Measurements from ENCODE around the gene PPIL4.

The PPIL4 gene

DNA sequence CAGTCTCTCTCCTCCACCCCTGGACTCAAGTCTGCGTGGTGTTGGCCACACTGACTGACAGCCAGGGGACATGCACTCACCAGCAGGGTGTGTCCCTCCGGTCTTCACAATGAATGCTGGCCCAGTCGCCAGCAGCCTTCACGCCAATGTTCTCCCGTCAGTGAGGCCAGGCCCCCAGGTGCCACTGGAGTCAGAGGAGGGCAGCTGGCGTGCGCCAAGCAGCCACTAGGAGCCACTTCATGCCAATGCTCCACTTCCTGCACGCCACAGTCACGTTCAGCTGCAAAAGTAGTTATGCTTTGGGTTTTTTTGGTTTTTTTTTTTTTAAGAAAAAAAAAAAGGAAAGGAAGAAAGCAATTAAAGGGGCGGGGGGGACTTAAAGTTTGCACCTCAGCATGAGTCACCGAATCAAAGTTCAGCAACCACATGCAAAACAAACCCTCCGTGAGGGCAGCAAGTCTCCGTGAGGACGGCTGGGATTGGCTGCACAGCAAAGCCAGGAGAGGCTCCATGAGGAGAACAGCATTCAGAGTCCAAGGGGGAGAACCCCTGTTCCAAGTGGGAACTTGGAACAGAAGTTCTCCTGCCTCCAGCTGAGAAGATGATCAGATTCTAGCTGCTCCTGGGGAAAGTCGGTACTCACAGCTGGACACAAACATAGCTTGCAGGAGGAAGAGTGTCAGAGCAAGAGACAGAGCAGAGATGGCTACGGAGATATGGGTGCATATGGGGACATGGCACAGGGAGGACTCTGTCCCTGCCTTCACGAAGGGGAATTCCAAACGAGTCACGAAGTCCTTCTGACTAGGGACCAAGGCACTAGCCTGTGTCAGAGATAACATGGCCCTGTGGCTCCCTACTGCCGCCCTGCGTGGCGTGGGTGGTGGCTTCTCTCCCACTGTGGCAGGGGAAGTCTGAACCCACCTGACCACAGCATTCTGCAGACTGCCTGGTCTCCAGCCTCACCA is 60.8 kb downstream of the PPIL4 start, which contains the start of gene ZC3H12D:
Gene ZC3H12D, minus strand, starts transcription at position 282 of the 968 bp plus-strand sequence. CDS start 10,471 bp downstream, outside the sequence.
- H3K27ac ChIP-seq = no peak within 1 kb of the TSS
- DNase-seq (ENCODE audit: low read depth, low spot score) = no peak

DNA sequence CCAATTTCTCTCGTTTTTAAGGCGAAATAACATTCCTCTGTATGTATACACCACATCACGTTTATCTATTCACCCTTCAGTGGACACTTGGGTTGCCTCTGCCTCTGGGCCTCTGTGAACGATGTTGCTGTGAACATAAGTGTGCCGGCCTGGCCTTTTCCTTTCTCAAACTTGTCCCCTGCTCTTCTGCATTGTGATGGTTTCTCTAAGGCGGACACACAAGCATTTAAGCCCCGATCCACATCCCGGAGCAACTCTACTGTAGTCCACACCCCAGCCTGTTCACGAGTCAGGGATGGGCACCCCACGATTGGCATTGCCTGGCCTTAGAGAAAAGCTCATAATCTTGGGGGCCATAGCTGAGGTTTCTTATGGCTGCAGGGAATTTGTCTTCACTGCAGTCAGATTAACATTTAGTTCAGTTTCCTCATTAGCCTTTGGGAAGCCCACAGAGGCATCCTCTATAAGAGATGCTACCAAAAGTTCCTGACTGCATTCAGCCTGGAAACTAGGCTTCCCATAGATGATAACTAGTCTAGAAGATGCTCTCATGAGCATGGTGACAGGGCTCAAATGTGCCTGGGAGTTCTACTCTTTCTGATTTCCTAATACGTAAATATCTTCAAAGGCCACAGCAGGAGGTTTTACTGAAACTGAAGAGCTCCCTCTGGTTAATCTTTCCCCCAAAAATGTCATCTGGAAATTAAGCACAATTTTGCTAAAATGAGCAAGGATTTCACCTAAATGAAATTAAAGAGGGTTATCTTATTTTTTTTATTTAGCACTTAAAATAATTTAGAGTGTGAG is 61.8 kb downstream of the PPIL4 start:
- H3K27ac ChIP-seq = no peak overlapping the region
- no peak for DNase-seq (ENCODE audit: low read depth, low spot score)

DNA sequence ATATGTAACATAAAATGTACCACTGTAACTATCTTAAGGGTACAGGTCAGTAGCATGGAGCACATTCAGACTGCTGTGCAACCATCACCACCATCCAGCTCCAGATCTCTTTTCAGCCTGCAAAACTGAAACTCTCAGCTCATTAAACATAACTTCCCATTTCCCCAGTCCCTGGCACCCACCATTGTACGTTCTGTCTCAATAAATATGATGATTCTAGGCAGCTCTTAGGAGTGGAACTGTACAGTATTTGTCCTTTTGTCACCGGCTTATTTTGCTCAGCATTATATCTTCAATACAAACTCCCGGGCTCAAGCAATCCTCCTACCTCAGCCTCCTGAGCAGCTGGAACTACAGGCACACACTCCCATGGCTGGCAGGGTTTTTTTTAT is 62.5 kb downstream of the PPIL4 start:
- no peak for DNase-seq (ENCODE audit: low read depth, low spot score)
- H3K27ac ChIP-seq = no peak overlapping the region

DNA sequence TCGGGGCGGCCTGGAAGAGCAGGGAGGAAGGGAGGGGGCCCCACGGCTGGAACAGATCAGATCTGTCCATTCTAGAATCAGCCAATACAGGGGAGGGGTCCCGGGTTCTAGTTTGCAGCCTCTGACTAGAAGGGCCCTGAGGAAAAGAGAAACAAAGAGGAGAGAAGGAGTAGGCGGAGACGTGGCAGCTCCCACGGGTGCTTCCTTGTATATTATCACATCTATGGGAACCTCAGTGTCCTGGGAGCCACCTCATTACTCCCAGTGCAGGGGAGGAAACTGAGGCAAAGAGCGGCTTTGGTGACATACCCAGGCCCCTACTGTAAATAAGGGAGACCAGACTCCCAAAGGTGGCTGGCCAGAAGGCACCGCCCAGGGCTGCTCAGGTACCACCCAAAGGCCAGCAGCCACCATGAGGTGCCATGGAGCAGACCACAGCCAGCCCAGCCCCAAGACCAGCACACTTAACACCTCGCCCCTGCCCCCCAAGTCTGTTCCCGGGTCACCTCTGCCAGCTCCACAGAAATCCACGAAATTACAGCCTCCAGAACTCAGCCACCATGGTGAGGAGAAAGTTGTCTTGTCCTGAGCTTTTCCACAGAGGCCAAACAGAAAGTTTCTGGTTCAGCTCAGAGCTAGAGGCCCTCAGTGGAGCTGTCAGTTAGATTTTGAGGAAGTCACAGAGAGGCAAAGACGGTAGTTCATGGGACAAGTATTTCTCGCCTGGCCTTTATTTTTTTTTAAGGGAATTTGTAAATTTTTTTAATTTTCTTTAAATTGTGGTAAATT is 63.1 kb downstream of the PPIL4 start:
- DNase-seq (ENCODE audit: low read depth, low spot score) = no peak
- no peak overlapping the region for H3K27ac ChIP-seq

DNA sequence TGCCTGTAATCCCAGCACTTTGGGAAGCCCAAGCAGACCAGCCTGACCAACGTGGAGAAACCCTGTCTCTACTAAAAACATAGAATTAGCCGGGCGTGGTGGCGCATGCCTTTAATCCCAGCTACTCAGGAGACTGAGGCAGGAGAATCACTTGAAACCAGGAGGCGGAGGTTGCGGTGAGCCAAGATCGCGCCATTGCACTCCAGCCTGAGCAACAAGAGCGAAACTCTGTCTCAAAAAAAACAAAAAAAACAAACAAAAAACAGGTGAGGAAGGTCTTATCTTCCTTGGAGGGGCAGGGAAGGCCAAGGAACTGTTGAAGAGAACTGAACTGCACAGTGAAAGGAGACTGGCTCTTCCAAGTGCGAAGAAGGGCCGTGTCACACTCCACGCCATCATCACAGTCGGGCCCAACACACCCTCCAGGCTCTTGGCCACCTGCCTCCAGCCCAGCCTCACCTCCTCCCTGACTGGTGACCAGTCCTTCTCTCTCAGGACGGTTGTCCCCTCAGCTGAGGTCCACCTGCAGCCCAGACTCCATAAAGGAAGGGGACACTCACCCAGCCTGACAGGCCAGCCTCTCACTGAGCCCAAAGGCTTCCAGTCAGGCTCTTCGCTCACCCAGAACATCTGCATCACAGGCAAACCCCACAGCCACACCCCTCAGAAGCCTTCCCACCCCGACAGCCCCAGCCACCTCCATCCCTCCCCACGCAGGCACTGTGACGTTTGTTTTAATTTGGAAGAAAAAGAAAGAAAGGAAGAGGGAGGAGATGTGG is 65.2 kb downstream of the PPIL4 start:
- no peak overlapping the region for H3K27ac ChIP-seq

DNA sequence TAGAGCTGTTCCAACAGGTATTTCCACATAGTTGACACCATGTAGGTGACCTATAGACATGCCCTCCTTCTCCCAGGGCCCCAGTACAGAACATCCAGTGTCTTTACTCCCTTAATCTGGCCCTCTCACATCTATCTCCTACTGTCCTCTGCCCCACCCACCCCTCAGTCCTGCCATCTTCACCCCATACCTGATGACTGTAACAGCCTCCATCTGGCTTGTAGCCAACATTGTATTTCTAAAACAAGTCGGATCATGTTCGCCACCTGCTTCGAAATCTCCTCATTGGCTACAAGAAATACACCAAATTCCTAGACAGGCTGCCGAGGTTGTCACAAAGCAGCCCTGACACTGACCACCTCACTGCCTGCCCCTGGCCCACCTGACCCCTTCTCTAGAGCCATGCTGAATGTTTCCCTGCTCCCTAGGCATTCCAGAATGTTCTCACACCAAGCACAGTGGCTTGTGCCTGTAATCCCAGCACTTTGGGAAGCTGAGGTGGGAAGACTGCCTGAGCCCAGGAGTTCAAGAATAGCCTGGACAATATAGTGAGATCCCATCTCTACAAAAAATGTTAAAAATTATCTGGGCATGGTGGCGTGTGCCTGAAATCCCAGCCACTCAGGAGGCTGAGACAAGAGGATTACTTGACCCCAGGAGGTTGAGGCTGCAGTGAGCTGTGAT is 67.1 kb downstream of the PPIL4 start:
- no peak overlapping the region for H3K27ac ChIP-seq
- no peak for DNase-seq (ENCODE audit: low read depth, low spot score)

More for the DNA sequence above, 65.2 kb downstream of the PPIL4 start:
- no peak for DNase-seq (ENCODE audit: low read depth, low spot score)

DNA sequence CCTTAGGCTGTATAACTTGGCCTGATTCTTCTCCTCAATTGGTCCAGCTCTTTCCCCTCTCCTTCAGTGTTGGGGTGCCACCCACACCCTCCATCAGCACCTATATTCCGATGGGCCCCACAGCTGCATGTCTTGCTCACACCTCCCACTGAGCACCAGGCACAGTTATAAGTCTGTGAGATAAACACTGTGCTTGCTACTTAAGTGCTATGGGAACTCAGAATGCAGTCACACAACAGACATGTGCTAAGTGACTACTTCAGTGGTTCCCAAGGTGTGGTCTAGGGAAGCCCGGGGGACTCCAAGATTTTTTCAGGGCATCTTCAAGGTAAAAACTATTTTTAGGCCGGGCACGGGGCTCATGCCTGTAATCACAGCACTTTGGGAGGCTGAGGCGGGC is 68.3 kb downstream of the PPIL4 start:
- no peak overlapping the region for H3K27ac ChIP-seq
- DNase-seq (ENCODE audit: low read depth, low spot score) = no peak

DNA sequence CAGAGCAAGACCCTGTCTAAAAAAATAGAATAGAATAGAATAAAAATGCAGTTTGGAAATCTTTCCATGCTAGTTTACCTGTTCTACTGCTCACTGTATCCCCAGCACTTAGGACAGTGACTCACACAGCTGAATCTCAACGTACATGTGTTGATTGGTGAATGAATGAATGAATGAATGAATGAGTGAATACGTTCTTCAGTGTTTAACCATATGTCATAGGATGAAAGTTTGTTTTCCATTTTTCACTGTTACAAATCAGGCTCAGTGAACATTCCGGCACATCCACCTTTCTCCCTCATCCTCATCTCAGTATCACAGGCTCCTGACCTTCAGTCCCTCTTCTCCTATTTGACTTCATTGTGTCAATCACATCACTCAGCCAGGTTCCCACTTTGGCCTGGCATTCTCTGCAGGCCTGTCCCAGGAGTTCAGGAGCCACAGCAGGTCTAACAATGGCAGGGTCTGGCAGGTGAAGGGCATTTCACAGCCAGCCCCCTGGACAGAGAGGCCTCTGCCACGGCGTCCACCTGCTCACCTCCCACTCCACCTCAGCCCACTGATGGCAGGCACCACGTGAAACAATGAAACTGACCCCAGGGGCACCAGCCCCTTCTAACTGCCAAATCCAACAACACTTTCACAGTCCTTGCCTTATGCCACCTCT is 68.9 kb downstream of the PPIL4 start:
- no peak for DNase-seq (ENCODE audit: low read depth, low spot score)
- no peak overlapping the region for H3K27ac ChIP-seq

DNA sequence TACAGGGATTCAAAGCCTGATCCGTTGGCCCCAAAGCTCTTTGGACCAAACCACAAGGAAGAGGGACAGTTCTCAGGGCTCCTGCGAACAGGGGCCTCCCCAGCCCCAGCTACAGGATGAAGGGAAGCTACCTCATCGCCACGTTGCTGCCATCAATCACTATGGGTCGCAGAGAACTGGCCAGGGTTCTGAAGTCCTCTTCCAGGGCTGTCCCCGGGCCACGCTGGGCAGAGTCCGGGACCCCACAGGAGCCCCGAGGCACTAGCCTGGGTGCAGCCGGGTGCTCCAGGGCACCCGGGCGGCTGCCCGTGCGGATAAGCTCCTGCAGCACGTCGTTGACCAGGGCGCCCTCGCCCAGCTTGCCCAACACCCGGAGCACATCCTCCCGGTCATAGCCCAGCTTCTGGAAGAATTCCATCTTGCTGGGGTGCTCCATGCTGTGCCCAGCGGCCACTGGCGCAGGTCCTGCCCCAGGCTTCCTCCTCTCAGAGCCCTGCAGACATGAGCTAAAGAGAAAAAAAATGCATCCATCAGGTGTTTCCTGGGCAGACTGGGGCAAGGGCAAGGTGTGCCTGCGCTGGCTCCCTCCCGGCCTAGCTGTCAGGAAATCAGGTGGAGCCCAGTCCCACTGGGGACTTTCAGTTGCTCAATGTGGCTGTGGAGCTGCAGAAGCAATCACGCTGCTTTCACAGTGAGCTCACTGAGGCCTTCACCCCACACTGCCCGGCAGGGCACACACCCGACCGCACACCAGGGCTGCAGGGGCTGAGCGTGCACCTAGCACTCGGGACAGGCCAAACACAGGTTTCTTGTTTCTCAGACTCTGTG is 71.5 kb downstream of the PPIL4 start:
- no peak for DNase-seq (ENCODE audit: low read depth, low spot score)
- H3K27ac ChIP-seq = no peak overlapping the region

DNA sequence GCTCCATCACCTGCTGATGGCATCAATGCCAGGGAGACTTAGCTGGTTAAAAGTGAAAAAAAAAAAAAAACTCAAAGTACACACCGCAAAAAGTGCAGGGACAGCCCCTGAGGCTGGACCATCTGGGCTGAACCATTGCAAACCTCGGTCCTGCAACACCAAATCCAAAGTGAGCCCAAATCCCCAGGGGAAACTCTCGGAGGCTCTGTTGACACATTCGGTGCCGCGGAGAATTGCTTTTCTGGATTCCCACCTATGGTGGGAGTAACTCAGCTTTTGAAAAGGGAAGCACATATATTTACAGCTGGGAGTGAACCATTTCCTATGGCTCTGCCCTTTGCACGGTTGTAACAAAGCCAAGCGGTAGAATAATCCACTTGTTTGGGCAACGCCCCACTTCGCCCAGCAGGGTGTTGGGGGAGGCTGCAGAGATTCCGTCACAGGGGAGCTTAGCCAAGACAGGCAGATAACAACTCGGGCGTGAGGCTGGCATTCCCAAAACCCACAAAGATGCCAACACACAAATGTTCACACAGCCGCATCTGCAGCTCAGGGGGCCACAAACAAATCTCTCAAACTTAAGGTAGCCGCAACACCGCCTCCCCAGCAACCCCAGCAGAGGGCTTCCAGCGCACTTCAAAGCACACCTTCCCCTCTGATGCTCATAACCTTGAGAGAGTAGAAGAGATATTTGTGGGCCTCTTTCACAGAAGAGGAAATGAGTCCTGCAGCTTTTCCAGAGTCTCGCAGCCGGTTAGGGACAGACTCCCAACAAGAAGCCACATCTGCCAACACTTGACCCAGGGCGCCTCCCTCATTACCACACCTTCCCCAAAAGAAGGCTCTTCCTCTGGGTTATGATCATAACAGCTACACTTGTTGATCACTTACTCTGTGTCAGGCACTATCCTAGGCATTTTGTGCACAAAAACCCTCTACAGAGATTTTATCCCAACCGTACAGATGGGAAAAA is 72.5 kb downstream of the PPIL4 start:
- H3K27ac ChIP-seq = no peak overlapping the region
- DNase-seq (ENCODE audit: low read depth, low spot score) = no peak

DNA sequence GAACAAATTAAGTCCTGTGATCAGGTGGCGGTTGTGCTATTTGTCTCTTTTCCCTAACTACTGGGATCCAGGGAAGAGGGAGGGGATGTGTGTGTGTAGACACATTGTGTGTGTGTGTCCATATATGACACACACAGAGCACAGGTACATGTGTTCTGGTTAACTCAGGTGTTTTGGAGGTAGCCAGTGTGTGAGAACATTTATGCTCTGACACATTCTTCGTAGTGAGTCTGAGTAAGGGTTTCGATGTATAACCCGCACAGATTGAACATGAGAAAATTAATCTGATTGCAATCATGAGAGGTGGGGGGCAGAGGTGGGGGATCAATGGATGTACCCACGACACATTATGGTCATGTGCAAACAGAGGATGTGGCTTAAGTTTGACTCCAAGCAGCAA is 73.6 kb downstream of the PPIL4 start:
- no peak for DNase-seq (ENCODE audit: low read depth, low spot score)
- H3K27ac ChIP-seq = no peak overlapping the region

DNA sequence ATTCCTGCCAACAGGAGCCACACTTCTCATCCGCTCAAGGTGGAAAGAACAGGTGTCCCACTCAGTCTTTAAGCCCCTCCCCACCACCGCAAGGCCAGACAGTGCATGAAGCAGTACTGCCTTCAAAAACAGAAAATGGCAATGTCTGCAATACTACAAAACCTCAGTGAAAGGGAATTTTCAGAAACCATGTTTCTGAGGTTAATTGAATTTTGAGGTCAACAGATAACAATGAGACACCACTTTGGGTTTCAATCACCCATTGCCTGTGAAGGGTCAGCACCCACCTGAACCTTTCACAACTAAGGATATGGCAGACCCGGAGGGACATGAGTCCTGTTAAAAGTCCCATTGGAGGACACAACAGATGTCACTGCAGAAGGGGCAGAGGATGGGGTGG is 74.0 kb downstream of the PPIL4 start:
- DNase-seq (ENCODE audit: low read depth, low spot score) = no peak
- H3K27ac ChIP-seq = no peak overlapping the region

DNA sequence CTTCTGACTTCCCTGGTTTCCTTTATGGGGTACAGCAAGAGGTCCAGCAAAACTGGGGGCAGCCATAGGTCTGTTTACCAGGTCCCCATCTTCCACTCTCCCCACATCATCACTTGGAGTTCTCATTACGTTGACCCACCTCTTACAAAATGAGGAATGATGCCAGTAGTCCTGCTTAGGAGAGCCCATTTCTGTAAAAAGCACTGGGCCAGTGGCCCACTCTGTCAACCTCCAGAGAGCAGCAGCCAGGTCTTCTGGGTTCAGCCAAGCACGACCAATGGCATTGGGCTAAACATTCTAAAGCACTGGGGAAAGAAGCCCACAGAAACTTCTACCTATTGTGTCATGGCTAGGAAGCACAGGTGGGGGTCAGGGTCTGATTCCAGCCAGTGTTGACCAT is 74.9 kb downstream of the PPIL4 start:
- DNase-seq (ENCODE audit: low read depth, low spot score) = no peak
- H3K27ac ChIP-seq = no peak overlapping the region

DNA sequence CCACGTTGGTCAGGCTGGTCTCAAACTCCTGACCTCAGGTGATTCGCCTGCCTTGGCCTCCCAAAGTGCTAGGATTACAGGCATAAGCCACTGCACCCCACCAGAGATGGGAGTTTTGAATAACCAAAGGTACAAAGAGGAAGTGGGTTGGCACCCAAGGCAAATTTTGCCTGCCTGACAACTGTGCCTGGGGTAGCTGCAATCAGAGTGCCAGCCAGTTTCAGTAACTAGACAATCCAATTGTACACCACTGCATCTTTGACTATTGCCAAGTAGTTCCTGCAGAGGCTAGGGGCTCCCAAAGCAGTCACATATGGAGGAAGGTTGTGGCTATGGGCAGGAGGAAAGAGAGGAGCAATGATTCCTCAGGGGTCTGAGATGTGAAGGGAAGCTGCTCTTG is 77.7 kb downstream of the PPIL4 start:
- DNase-seq (ENCODE audit: low read depth, low spot score) = no peak
- no peak overlapping the region for H3K27ac ChIP-seq

DNA sequence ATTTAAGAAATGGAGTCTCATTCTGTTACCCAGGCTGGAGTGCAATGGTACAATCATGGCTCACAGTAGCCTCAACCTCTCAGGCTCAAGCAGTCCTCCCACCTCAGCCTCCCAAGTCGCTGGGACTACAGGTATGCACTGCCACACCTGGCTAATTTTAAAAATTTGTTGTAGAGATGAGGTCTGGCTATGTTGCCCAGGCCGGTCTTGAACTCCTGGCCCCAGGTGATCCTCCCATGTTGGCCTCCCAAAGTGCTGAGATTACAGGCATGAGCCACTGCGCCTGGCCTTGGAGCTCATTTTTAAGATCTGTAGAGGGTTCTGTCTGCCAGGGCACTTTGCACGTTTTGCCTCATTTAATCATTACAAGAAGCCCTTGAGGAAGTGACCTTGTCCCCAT is 78.6 kb downstream of the PPIL4 start:
- H3K27ac ChIP-seq = no peak overlapping the region
- DNase-seq (ENCODE audit: low read depth, low spot score) = no peak

DNA sequence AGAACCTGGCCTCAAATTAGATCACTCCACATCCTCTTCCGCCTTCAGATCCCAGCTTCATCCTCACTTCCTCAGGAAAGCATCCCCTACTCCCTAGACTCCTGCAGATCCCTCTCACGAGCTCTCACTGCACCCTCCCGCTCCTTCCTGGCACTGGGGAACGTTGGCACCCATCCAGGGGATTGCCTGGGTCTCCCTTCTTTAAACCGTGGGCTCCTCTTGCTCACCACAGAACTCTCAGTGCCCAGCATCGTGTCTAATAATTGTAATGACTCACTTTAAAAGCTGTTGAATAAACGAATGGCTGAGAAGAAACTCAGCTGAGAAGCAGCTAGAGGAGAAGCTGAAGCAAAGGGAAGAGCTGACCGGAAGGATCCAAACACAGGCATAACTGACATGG is 81.4 kb downstream of the PPIL4 start:
- no peak for DNase-seq (ENCODE audit: low read depth, low spot score)
- H3K27ac ChIP-seq = no peak overlapping the region

DNA sequence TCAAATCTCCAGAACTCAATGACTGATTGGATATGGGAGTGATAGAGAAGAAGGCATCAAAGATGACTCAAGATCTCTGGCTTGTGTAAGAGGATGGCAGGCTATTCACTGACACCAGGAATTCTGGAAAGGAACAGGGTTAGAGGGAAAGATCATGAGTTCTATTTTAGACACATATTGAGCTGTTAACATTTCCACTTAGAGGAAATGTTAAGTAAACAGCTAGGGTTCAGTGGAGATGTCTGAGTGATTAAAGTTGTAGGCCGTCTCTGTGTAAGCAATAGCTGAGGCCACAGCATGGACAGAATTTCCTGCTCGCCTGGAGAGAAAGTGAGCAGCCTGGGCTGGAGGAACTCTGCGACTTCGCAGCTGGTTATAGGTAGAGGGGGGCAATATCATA is 82.1 kb downstream of the PPIL4 start:
- no peak overlapping the region for H3K27ac ChIP-seq
- DNase-seq (ENCODE audit: low read depth, low spot score) = no peak

Data from epithelial cell of prostate (primary cell).